HT1080 (cell line): ENCODE measurements around the gene MPRIP. TPM values are rescaled to one million over a fixed set of nuclear protein-coding genes. Genes with fewer than 3 reads are reported as not detected.

Experiments used
- DNase-seq: peaks from one replicate; pipeline ENCODE4 v3.0.0-alpha.2; 2015; ENCODE audit warnings: low read depth
- total RNA-seq: library from RNA; depleted of rRNA; stranded (reverse); fragments of >200 nt; shearing (Covaris generic); gene quantifications from 2 replicates; pipeline ENCODE4 v1.2.3, GENCODE V29; 2014

The MPRIP gene
- total RNA-seq, 1 experiment from 2014 or later, result 340 TPM

DNA sequence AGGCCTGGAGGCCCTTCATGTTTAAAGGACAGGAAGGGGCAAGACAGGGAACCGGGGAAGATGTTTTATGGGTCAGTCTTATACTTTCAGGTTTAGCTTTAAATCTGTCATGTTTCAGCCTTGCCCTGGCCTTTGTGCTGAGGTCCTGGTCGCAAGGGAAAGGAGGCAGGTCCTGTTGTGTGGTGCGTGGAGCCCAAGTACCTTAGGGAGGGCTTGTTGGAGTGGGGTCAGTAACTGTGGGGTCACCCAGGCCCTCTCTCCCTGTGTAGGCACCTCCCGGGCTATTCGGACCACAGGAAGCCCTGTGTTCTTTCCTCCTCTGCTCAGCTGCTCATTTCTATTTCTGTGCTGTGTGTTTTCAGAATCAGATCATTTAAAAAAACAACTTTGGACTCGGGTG, 42.7 kb downstream of the MPRIP start:
- no peak for DNase-seq

DNA sequence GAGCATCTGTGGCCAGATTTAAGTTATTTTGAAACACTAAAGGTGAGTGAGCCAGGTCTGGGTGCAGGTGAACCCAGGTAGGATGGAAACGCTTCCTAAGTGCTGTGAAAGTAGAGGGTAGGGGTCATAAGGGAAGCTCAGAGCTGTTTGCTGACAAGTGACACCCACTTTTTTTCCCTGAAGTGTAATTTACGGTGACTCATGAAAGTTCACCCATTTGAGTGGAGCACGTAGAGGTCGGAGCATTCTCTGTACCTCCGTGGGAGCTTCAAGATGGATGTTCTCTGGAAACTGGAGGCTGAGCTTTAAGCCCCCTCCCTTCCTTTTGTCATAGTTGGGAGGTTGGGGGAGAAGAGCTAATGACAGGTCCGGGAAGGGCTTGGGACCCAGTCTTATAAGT, 44.3 kb downstream of the MPRIP start:
- DNase-seq, result no peak

DNA sequence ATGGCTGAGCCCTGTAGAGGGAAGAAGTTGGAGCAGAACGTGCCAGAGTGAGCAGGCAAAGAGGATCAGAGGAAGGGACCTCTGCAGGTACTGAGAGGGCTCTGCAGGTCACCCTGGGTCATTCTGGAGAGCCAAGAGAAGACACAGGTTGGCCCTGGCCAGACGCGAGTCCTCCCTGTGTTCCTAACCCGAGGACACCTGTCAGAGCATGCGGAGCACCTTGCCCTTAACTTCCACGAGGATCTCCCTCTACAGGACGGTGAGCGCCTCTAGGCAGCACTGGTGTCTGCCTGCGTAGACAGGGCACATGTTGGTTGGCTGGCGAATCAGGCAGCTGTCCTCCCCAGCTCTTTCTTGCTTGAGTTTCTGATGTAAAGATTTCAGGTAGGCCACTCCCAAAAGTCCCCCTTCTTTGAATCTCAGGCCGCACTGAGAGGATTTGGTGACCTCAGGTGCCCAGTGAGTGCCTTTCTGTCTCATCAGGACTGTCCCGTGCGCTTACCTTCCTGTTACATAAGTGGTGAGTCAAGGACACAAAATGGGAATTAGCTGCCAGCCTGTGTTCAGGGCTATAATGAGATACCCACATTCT, 45.3 kb downstream of the MPRIP start:
- no peak for DNase-seq

DNA sequence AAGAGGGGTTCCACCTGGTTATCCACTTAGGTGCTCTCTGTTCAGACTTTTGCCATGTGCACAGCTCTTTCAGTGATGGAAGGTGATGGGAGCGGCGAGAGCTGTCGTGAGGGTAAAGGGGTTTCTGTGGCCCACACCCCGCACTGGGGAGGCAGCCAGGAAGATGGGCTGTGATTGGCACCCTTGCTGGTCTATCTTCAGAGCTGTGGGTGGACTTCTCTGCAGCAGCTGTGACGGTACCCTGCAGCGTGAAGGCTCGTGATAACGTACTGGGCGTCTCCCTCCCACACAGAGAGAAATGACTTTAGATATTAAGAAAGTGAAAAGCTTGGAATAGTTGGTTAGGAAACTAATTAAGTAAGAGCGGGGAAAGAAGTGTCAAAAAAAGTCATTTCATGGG, 45.8 kb downstream of the MPRIP start:
- DNase-seq, result no peak

DNA sequence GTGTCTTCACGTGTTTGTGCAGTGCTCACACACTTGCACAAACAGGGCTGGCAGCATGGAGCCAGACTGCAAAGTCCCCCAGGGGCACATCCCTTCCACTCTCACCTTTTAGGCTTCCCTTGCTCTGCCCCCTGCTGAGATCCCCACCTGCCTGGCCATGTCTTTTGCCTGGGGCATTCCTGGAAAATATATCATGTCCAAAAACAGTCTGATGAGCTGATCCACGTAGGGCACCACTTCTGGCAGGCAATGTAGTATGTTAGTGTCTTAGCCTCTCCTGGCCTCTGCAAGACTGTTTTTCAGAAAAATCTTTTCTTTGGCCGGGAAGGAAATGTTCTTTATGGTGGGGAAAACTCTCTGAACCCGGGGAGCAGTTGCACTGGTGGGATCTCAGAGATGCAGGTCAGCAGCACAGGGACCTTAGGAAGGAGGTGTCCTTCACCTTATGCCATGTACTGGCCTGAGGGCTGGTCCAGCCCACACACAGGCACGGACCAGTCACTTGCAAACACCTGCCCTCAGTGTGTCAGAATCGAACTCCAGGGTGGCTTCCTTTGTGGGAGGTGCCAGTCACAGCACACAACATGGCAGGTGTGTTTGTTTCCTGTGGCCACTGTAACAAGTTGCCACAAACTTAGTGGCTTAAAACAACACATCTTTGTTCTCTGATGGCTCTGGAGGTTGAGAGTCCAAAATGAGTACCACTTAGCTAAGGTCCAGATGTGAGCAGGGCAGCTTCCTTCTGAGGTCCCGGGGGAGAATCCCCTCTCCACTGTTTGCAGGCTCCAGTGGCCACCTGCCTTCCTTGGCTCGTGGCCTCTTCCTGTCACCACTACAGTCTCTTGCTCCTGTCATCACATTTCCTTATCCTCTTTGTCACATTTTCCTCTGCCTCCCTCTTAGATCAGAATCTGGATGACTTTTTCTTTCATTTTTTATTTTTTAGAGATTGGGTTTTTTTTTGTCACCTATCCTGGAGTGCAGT, 46.6 kb downstream of the MPRIP start:
- DNase-seq, result no peak

DNA sequence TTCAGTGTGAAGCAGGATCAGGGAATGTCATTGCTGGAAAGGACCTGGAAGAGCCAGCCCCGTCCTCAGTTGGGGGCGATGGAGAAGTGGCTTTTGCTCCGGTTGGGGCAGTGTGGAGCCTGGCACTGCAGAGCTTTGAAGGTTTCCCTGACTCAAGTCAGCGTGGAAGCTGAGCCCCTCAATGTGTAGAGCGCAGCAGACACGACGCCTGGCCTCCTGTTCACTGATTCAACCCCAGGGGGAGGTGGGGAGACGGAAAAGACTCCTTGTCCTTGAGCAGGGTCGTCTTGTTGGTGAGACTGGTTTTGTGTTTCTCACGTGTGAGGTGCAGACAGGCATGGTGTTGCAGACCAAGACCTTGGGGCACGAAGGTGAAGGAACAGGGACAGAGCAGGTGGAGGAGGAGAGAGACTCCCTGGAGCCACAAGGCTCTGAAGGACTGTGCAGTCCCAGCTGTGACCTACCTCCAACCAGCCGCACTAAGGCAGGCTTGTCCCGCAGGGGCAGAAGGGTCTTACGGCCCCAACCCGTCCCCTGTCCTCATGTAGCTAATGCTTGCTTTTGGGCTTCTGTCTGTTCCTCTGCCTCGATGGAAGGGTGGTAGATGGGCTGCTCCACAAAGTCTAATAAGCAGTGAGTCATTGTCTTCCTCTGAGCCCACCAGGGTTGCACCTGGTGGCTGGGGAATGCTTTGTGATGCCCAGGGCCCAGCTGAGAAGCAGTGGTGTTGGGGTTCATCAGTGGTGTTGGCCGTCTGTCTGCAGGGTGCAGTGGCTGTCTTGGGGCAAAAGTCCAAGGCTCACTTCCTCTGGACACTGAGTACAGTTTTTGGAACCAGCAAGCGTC, 47.8 kb downstream of the MPRIP start:
- no peak for DNase-seq

DNA sequence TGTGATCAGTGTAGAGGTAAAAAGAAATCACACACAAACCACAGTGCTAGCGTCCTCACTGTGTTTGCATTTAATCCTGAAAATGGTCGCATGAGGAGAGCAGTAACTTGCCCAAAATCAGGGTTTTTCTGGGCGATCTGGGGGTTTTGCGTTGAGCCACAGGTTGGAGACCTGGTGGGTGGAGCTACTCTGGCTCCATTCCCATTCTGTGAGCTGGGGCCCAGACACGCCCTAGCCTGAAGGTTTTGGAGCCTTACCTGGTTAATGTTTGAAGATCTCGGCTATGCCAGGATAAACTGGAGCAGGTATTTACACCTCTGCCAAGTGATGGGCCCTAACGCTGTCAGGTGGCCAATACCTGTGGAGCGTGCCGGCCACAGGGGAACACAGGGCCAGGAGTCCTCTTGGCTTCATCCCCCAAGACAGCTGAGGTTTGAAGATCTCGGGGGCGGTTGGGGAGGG, 48.4 kb downstream of the MPRIP start:
- no peak for DNase-seq

DNA sequence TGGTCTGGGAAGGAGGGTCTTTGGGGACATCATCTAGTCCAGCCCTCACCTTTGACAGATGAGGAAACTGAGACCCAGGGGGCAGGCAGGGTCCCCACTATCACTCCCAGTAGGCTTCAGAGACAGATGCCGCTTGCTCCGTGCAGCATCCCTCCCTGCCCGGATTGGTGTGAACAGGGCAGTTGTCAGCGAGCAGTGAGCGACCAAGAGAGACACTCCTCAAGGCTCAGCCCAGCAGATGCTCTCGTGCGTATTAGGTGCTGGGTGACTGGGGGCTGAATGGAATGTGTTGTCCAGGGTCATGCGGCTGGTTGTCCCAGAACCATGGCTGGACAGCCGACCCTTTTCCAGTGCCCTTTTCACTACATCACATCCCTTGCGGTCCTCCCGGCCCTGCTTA, 49.0 kb downstream of the MPRIP start:
- no peak for DNase-seq

DNA sequence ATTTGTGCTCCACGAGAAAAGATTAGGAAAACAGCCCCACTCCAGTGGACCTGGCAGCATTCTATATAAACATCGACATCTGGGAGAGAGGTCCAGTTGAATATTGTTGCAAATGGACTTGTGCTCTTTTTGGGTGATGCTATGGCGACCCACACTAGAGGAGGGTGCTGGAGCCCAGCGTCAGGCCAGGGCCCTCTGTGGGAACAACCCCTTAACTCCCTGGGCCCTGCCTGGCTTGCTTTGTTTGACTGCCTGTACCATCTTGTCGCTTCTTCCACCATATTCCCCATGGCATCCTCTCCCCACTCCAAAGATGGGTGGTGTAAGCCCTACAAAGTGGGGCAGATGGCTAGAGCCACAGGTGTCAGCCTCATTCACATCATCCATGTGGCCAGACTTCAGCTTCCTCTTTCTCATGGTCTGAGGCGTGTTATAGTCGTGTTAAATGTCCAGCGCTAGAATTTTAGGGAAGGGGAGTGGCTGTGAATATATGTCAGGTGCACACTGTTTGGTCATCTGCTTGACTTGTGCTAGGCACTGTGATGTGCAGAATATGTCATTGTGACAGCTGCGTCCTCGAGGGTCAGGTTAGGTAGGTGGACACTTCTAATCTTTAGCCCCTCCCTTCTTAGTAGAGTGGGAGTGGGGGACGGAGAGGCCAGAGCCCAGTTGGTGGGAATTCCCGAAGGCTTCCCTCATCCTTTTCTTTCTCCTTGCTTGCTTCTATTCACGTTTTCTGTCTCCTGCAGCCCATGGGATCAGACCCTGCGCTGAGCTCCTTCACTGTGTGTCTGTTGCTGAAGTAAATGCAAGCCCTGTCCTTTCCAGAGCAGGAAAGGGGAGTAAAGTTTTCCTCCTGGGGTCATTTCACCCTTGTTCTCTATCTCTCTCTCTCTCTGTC, 49.8 kb downstream of the MPRIP start:
- no peak for DNase-seq

DNA sequence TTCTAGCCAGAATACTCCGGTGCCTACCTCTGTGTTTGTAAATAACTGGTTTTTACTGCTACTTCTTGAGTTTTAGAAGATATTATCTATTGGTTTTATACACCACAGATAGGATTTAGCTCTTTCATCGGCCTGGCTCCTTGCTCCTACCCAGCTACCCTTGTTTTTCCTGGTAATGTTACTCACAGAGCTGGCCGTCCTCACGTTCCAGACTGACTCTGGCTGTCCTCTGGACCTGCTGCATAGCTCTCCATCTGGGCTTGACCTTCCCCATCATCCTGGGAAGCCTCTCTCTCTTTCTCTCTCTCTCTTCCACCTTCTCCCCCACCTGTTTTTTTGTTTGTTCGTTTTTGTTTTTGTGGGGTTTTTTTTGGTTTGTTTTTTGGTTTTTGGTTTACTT, 51.5 kb downstream of the MPRIP start:
- no peak for DNase-seq

DNA sequence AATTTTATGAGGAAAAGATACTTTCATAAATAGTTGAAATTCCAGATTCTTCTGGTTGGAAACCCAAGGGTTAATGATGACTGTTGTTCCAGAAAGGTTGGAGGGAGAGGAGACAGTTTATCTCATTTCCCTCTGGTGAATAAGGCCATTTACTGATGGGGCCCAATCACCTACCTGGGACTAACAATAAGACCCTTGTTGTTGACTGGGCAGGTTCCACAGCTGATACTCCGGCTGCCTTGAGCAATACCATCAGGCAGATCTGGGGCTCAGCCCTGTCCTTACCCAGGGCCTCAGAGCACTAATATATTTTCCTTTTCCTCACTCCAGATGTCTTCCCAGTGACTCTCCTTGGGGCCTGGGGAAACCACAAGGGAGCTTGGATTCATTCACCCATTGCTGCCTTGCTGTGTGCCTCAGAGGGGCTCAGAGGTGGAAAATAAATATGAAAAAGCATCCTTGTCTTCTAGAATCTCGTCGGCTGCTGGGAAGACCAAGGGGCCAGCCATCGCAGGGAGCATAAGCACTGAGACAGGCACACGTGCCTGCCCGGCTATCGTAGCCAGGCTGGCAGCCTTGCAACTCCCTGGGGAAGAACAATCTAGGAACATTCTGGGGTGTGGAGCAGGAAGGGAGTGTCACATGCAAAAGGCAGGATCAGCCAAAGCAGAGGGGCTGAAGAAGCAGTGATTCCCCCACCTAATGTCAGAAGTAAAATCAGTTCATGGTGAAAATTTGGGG, 54.4 kb downstream of the MPRIP start:
- DNase-seq, result peak; percentile 66

DNA sequence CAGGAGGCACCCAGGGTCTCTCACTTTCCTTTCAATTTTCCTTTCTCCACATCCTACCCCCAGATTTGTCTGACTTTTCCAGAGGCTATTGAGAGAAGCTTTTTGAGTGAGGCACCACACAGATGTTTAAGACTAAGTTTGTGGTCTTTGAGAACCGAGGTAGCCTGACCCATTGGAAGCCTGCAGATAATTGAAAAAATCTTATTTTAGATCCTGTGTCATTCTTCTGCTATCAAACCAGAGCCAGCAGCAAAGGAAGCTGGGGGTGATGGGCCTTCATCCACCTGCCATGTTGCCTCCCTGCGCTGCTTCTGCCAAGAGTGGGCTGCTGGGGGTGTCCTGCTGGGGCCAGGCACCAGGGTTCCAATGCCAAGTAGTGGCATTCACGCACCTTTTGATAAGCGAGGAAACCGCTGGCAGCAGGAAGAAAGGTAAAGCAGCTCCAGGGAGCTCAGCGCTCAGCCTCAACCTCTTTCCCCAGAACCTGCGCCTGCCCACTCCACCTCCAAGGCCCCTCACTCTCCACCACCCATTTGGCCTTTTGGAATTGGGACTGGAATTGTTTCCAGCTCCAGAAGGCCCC, 55.6 kb downstream of the MPRIP start:
- DNase-seq, result no peak

DNA sequence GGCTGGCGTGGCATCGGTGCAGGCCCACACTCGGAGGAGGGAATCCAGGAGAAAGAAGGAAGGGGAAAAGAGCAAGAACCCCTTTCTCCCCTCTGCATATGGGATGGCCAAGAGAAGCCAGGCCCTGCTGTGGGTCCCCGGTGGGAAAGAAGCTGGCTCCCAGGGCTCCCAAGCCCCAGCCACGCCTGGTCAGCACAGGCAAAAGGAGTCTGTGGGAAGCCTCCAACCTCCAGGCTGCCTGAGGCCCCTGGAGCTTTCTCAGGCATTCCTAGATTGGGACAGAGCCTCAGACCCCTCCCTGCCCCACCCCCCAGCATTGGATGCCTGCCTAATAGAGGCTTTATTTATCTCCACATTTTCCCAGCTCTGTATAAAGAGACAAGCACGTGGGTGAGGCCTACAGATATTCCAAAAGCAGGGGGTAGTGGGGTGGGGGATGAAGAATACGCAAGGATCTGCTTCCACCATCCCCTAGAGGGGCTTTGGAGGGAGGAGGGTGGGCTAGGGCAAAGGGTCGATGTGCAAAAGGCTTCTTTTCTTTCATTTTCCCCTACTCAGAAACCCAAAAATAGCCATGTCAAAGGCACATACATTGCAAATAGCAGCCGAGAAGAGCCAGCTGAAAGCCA, 56.4 kb downstream of the MPRIP start:
- no peak for DNase-seq

DNA sequence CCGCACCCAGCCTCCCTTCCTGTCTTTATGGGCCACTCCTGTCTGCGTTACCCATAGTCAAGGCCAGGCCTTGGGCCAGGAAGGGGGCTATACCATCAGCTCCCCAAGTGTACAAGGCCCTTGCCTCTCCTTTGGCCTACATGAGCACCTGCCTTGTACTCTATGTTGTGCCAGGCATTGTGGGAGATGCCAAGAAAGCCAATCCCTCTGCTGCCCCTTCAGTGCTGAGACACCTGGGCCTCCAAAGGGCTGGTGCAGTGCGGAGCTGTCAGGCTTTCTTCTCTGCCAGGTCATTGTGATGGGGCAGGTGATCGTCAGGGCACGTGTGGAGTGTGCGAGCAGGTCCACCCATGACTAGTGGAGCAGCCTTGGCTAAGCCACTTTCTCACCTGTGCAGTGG, 59.9 kb downstream of the MPRIP start:
- DNase-seq, result no peak

DNA sequence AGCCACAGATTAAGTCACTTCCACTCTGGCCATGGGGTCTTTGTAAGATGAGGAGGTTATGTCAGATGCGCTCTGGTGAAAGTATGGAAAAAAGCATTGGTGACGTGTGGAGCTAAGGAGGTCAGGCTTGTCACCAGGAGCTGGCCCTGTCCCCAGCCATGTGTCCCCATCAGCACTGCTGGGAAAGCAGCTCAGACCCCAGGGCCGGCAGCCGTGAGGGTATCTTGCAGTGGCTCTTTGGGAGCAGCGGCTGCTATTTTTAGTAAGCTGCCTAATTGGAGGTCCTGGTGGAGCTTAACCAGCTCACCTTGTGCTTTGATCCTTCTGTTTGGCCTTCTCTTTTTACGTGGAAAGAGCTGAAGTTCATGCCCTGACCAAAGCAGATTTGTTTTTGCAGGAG, 60.9 kb downstream of the MPRIP start:
- no peak for DNase-seq

DNA sequence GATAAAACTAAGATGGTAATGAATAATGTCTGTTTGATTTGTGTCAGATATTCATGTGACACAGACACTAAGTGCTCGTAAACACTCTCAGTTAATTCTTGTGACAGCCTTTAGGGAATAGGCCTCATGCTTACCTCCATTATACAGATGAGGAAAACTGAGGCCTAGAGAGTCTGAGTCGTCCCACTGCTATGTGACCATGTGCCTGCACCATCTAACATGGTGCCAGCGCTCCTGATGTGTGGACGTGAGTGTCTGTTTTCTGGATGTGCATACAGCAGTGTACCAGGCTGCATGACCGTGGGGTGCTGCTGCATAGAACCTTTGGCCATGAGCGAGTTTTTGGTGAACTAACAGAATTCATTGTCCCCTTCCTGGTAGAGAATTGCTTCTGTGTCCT, 61.8 kb downstream of the MPRIP start:
- no peak for DNase-seq

DNA sequence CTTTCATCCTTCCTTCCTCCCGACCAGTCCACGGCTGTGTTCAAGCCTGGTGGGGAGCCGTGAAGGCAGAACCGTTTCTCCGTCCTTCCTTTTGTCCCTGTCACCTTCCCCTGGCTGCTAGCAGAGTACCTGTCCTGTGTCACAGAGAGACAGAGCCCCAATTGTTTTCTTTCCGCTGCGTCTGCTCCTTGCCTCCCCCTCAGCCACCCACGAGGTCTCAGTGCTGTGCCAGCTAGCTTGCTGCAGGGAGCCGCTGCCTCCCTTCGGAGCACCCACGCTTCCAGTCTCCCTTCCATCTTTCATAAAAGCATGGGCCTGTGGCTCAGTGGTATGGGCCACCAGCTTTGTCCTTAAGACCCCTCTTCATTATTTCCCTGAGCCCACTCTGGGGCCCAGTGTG, 62.2 kb downstream of the MPRIP start:
- DNase-seq, result no peak

DNA sequence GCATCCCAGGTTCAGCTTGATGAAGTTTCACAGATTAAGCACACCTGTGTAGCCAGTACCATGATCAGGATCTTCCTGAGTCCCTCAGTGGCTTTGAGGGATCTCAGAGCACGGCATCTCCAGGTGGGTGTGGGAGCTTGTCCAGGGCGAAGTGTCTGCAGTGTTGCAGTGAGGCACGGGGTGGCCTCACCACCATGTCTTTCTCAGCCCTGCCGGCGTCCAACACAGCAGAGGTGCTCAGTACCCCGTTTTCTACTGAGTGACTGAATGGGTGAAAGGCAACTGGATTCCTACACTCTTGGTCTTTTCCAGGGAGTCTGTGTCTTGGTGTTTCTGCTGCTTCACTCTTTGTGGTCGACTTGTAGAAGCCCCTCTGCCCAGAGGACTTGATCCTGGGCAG, 63.7 kb downstream of the MPRIP start:
- no peak for DNase-seq

DNA sequence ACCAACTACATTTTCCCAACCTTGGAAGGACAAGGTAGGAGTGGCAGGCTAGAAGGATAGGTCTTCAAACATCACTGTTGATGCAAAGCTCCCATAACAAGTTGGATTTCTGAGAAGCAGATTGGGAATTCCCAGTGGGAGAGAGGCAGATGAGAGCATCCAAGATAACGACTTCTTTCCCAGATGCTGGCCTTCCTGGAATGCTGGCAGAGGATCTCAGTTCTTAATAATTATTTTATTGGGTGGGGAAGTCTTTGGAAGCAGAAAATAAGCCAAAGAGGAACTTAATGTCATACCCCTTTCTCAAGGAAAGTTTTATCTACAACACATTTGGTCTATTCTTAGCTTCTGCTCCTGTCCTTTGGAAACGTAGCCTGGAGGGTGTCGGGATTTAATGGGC, 64.5 kb downstream of the MPRIP start:
- DNase-seq, result no peak
